GM19467 (cell line): ENCODE data around the gene CUBN.

Source experiments
- ATAC-seq: cut with Tn5 transposase; IDR thresholded peaks from one replicate; pipeline ENCODE4 v1.9.1; 2021; ENCODE audit warnings: mild to moderate bottlenecking, moderate library complexity; ENCODE audit not compliant: unreplicated experiment

The CUBN gene

GRCh38 chr10:17075533-17076359 is 53.9 kb downstream of the CUBN start:
- ATAC-seq: no peak

DNA sequence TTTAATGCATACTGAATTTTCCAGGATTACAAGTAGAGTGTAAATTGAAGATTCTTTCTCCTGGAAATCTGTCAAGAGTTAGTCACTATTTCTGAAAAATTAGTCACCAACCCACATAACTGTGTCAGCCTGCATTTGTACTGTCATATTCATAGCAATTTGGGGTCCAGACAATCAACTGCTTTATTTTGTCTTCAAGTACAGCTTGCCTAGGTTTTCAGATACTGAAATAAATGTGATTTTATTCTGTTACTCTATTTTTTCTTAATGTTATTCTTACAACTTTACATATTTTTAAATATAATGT is 55.1 kb downstream of the CUBN start:
- no peak for ATAC-seq

DNA sequence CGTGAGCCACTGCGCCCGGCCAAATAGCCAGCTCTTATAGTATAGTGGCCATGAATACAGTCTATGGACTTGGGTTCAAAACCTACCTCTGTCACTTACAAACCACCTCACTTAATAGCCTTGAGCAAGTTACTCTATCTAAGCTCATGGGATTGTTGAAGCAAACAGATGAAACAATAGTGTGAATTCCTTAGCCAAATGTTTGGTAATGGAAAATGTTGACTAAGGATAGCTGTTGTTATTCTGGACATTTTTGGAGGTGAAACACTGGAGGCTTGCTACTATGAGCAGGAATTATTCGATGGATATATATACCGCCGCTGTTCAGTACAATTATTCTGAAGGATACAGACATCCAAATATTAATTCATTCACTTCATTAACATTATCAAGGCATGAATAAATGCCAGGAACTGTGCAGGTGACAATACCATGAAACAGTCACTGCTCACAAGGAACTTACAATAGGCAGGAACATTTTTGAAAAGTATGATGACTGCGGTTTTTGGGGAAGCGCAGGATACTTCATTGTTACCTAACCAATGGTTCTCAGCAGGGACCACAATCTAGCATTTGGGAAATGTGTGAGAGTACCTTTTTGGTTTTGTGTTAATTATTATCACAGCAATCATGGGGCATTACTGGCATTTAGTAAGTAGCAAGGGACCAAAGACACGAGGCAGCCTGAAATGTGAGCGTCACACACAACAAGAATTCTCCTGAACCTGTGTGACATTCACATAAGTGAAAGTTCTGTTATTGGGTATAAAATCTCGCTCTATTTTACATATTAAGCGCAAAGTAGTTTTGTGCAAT is 55.7 kb downstream of the CUBN start:
- ATAC-seq: no peak

DNA sequence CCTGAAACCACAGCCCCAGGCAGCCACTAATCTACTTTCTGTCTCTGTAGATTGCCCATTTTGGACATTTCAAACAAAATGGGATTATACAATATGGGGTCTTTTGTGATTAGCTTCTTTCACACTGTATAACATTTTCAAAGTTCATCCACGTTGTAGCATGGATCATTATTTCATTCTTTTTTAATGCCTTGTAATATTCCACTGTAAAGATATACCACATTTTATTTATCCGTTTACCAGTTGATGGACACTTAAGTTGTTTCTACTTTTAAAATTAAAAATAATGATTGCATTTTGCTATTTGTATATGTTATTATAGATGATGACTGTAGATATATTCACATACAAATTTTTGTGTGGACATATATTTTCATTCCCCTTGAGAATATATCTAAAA is 60.7 kb downstream of the CUBN start:
- no peak for ATAC-seq

DNA sequence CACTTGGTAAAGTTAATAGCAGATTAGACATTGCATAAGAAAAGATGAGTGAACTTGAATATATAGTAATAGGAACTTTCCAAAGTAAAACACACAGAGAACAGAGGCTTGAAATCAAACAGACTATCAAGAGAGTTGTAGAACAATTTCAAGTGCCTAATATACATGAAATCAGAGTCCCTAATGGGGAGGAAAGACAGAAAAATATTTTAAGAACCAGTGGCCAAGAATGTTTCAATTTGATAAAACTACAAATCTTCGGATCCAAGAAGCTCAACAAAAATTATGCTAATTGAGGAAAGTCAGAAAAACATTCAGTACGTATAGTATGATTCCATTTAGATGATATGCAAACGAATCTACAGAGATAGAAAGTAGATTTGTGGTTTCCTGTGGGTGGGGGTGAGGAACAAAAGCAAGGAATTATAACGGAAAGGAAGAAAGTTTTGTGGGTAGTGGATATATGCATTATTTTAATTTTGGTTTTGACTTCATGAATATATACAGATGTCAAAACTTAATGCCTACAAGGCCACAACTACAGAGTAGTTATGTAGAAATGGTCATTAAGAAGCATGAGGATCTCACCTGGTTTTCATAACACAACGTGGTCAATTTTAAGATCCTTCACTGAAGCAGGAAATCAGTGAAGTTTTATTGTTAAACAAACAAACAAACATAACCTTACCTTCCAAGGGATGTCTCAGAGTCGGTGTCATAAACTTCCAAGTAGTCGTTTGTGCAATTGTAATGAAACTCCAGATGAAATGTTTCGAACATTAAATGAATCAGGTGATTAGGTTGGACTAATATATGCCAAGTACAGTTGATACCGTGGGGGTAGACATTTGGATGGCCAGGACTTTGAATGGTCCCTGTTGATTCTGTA is 62.0 kb downstream of the CUBN start:
- ATAC-seq: no peak

DNA sequence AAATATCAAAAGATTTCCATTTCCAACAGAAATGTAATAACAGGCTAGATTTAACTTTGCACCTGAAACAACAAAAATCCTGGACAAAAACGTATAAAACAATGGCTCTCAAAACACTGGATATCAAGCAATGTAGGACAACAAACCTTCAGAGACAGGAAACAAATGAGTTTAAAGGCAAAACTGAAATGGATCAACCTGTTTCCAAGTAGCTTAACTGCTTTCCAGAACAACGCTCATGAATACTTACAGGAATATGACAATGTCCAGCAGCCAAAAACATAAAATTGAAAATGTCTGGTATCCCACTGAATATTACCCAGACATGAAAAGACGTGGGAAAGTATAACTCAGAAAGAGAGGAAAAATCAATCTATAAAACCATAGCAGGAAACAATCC is 62.8 kb downstream of the CUBN start:
- no peak for ATAC-seq

DNA sequence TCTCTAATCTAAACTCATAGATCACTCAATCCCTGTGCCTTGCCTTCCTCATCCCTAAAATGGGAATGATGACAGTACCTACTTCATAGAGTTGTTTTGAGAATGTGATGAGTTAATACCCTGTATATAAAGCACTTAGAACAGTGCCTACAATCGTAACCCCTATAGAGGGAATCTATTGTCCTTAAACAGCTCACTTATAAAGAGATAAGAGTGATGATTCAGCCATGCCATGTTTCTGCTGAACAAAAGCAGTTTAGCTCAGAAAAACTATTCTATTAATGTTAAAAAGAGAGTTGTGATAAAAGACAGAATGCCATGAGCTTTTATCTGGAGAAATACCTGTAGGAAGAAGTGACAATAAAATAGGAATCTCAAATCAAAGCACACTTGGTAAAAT is 63.6 kb downstream of the CUBN start:
- ATAC-seq: no peak

DNA sequence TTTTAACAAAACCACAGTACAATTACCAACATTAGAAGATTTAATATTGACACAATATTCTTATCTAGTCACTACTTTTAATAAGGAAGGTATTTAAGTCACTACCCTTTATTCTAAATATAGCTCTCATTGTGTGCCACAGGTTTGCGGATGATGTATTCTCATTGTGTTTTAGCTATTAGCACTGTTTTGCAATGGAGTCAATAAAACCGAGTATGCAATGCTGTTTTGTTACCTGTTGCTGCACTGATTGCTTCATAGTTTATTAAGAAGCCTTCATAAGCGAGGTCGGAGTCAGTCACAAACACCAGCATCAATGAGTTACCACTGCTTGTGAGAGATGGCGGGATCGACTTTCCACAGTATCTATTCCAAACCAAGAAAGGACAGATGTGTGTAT is 64.3 kb downstream of the CUBN start:
- ATAC-seq: no peak

- ATAC-seq: no peak
Measured at GRCh38 chr10:17064435-17064834, 65.2 kb downstream of the CUBN start.

- no peak for ATAC-seq
Measured at GRCh38 chr10:17062955-17063484, 66.6 kb downstream of the CUBN start.

- no peak for ATAC-seq
Measured at GRCh38 chr10:17062493-17062892, 67.1 kb downstream of the CUBN start.

- no peak for ATAC-seq
Measured at GRCh38 chr10:17062009-17062408, 67.6 kb downstream of the CUBN start.

GRCh38 chr10:17061418-17061817 is 68.2 kb downstream of the CUBN start:
- no peak for ATAC-seq

- ATAC-seq: no peak
Measured at GRCh38 chr10:17060289-17060688, 69.3 kb downstream of the CUBN start.

- ATAC-seq: no peak
Measured at GRCh38 chr10:17059197-17059688, 70.4 kb downstream of the CUBN start.

- ATAC-seq: no peak
Measured at GRCh38 chr10:17058093-17058492, 71.5 kb downstream of the CUBN start.

DNA sequence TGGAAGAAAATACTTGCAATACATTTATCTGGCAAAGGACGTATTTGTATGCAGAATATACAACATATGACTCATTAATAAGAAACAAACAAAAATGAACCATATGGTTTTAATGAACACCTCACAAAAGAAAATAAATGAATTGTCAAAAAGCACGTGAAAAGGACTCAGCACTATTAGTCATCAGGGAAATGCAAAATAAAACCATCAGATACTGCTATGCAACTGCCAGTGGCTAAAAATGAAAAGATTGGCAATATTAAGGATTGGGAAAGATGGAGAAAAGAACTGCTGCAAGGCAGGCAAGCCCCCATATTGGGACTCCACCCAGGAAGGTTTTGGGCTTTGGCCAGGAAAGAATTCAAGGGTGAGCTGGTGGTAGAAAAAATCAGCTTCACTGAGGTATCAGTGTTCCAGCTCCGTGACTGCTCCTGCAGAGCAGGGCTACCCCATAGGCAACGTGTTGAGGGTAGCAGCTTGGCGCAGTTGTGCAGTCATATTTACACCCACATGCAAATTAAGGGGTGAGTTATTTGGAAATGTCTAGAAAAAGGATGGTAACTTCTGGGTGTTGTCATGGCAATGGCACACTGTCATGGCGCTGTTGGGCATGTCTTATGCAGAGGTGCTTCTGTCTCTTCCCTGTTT is 72.7 kb downstream of the CUBN start:
- no peak for ATAC-seq

DNA sequence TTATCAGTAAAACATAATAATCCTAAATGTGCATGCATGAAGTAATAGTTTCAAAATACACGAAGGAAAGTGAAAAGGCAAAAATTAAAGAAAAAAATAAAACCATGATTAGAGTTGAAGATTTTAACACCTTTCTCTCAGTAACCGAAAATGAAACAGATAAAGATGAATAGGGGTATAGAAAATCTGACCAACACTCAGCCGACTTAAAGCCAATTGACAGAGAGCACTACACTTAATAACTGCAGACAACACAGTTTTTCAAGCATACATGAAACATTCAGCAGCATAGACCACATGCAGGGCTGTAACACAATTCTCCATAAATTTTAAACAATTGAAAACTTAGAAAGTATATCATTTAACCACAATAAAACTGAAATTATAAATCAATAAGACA is 76.1 kb downstream of the CUBN start:
- ATAC-seq: no peak

DNA sequence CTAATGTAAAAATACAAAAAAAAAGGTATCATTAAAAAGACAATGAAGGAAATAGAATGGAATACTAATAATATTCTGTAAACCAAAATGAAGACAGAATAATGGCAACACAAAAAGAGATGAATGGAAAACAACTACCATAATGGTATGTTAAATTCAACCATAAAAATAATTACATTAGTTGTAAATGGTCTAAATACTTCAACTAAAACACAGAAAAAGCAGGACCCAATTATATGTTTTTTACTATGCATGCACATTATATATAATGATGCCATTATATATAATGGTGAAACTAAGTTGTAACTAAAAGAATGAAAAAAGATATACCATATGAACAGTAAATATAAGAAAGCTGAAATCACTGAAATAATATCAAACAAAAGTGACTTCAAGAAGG is 76.5 kb downstream of the CUBN start:
- ATAC-seq: no peak

GRCh38 chr10:17051851-17052250 is 77.8 kb downstream of the CUBN start:
- no peak for ATAC-seq

DNA sequence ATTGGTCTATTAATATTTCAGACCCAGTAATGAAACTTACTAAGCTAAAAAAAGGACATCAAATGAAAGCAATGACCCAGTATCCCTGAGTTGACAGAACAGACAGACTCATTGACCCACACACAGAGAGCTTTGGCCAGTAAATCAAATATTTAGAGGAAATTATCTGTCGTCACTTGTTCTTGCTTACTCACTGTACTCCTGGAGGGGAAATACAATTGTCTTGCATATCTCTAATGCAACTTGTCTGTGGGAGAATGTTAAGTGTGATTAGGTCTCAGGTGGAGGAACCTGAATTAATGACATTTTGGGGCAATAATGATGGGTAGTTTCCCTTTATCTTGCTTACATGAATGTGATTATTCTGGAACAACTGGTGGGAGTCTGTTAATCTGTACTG is 80.4 kb downstream of the CUBN start:
- ATAC-seq: no peak
